Endometrium (tissue), 2 donors: ENCODE measurements around the gene FAM163B.

Source experiments
- FAIRE-seq: peaks from 2 replicates; lab custom pipeline; 2012; peaks lifted over from hg19 to GRCh38; lab: Jason Lieb, UNC
- donor health status: control.
- donor health status: control.

Gene FAM163B

GRCh38 chr9:133543772-133544467 lies 65.3 kb downstream of the FAM163B start:
- no peak for FAIRE-seq

GRCh38 chr9:133542002-133542401 lies 67.2 kb downstream of the FAM163B start:
- no peak for FAIRE-seq

DNA sequence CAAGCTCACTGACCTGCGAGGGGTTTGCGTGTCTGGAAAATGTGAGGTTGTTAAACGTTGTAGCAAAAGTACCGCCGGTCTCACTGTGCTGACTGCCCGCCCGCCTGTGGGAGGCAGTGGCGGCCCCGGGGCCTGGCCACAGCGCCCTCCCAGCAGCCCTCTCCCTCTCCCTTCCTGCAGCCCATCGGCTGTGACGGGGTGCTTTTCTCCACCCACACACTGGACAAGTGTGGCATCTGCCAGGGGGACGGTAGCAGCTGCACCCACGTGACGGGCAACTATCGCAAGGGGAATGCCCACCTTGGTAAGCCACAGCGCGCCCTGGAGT lies 68.5 kb downstream of the FAM163B start:
- no peak for FAIRE-seq

DNA sequence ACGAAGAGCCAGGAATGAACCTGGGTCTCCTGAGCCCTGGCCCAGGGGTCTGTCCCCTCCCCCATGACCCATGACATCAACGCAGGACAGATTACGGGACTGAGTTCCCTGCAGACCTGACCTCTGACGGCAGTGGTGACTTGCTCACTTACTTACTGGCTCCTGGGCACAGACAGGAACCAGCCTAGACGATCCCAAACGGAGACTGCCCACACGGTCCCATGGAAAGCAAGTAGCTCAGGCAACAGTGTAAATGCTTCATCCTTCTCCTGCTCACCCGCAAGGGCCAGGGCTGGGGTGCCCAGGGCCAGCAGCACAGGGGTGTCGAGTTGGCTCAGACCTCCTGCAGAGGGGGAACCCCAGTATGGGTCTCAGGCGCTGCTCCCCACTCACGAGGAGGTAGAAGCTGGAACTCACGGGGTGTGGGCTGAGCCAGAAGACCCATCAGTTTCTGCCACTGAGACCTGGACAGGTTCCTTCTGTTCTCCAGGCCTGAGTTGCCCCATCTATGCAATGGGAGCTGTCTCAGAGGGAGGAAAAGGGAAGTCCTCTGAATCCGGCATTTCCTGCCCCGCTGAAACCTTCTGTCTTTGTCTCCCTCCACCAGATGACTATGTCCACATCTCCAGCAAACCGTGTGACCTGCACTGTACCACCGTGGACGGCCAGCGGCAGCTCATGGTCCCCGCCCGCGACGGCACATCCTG lies 69.0 kb downstream of the FAM163B start:
- no peak for FAIRE-seq

DNA sequence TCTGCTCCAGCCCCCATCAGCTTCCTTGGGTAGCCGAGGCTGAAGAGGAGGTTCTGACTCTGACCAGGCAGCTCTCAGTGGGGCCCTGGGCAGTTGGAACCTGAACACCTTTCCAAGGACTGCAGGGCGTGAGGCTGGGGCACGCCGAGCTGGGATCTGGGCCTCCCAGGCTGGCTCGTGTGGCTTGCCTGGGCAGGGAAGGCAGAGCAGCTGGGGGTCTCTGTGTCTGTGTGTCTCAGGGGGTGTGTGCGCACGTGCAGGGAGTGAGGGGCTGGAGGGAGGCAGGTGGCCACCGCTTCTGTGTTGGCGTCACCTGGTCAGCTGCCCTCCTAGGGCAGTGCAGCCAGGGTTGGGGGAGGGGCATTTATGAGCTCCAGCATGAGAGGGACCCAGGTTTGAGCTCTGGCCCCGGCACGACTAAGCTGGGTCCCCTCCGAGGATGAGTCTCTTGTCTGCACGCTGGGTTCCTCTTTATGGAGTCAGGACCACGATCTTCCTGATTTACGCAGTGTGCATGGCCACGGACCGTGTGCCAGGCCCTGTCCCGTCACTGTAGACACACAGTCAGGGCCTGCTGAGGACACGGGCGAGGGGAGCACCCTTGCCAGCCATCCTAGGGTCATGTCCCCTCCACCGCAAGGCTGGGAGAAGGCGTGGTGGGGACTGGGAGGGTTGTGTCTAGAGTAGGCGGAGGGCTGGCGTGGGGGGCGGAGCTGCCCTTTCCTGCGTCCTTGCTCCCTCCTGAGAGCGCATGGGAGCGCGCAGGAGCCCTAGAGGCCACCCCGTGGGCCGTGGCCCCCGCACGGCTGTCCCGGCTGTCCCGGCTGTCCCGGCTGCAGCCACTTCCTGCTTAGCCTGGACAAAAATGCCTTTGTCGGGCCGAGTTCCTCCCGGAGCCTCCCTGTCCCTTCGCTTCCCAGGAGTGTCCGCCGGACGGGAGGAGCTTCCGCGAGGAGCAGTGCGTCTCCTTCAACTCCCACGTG lies 70.0 kb downstream of the FAM163B start:
- no peak for FAIRE-seq

- FAIRE-seq, result no peak
These were observed 71.0 kb downstream of the FAM163B start for GRCh38 chr9:133538176-133538575.

DNA sequence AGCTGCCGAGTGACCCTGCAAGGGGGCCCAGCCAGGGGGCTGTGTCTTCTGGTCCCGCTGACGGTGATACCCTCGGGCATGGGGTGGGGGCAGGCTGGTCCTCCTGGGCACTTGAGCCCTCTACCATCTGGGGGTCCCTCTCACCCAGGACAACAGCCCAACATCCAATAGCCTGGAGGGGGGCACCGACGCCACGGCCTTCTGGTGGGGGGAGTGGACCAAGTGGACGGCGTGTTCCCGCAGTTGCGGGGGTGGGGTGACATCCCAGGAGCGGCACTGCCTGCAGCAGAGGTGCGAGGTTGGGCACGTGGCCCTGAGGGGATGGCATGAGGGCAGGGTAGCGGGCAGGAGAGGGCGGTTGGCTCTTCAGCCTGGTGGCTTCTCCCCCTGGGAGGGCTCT lies 71.9 kb downstream of the FAM163B start:
- no peak for FAIRE-seq

- FAIRE-seq, result no peak
These were observed 72.7 kb downstream of the FAM163B start for GRCh38 chr9:133536536-133536935.

DNA sequence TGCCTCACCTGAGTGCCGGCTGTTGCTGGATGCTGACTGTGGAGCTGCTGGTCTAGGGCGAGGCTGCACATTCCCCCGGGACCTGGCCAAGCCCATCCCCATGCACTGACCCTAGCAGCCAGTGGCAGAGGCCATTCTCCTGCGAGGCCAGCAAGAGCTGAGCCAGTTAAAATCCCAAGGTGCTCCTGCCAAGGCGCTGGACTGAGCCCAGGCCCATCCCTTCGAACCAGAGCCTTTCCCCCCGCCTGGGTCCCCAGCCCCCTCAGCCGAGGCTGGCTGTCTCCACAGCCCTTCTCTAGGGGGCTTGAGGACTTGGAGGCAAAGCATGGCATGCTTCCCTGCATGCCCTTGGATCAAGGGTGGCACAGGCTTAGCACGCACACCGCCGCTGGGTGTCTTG lies 73.1 kb downstream of the FAM163B start:
- FAIRE-seq, result no peak

DNA sequence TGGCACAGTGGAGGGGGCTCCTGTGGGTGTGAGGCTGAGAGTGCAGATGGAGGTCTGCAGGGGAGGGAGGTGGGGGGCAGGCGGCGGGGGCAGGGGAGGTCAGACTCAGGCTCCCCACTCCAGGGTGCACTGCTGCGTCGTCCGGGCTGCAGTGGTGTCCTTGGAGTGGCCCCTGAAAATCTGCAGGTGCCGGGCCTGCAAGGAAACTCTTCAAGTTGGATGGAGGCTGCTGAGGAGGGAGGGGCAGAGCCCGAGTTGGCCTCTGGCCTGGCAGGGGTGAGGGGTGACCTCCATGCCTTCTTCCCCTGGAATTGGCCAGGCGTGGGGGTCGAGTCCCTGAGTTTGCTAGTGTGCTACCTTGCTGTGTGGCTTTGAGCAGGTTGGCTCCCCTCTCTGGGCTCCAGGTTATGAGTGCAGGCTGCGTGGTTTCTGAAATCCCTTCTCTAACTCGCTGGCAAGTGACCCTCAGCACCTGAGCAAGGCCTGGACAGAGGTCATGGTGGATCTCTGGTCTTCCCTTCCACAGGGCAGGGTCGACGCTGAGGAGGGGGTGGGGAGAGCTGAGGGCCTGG lies 73.8 kb downstream of the FAM163B start:
- no peak for FAIRE-seq

GRCh38 chr9:133534346-133535291 lies 74.6 kb downstream of the FAM163B start, which contains the start of gene ADAMTSL2:
TSS of gene ADAMTSL2 (plus strand) at chr9:133534704. CDS start at chr9:133536713, 2,009 bp downstream.
- no peak for FAIRE-seq

GRCh38 chr9:133533857-133534256 lies 75.3 kb downstream of the FAM163B start:
- FAIRE-seq, result no peak

DNA sequence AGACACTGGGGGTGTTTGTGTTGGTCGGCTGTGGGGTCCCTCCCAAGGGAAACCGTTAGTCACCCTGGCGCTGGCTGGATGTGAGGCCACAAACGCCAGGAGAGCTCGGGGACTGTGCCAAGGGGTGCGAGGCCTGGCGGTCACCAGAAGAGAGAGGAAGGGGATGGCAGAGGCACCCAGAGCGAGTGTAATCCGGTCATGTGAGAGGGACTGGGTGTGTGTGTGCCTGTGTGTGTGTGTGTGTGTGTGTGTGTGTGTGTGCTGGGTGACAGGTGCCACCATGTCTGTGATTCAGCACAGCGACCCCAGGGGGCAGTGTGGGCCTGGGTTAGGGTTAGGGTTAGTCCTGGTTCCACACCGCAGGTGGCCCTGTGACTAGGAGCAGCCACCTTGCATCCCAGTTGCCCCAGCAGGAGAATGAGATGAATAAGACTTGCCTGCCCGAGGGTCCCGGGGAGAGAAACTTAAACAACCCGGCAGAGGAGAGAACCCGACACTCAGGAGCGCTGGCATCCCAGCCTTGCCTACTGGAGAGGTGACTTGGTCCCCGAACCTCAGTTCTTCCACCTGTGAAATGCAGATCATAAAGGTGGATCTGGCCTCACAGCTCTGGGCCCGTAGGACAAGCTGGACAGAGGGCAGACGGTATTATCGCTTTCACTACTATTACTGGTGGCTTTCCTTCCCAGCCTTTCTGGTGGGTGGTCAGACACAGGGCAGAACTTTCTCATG lies 76.1 kb downstream of the FAM163B start:
- FAIRE-seq, result no peak

GRCh38 chr9:133531293-133531692 lies 77.9 kb downstream of the FAM163B start:
- no peak for FAIRE-seq

DNA sequence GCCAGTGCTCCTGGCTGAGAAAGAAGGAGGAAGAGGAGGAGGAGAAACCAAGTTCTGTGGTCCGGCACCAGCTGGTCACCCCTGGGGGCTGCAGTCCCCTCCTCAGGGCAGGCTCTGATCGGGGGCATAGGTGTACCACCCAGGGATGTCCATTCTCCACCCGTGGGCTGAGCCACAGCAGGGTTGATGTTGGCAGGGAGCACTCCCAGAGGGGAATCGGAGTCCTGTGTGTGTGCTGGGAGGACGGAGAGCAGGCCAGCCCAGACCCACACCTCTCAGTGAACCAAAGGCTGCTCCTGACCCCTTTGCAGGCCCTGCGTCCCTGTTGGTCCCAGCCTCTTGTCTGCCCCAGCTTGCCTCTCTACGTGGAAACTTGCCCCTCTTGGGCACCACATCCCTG lies 79.3 kb downstream of the FAM163B start:
- no peak for FAIRE-seq

DNA sequence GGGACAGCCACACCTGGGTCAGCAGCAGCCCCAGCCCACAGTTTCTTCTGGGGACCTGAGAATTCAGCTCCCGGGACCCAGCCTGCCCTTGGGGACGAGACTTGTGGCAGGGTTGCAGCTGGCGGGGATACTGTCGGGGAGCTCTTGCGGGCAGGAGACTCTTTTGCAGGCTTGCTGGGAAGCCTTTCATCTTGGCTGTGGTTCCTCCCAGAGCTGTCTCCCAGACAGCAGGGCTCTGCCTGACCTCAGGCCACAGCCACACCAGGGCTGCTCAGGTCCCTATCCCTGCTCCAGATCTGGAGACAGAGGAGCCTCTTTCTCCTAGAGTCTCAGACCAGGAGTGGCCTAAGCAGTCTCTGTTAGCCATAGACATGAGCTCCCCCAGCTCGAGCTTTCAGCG lies 79.7 kb downstream of the FAM163B start:
- FAIRE-seq, result no peak

DNA sequence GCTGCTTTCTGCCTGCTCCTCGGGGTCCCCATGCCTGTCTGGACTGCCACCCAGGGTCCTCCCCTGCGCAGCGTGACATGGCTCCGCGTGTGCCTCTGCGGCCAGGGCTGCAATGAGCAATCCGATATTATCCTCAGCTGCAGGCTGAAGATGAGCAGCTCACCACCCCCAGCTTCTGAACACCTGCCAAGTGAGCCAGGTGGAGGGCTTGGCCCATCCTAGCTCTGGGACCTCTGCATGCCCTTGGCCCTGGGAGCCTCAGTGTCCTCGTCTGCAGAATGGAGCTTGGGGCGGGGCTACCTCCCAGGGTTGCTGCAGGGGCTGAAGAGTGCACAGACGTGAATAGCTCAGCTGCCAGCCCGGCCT lies 80.3 kb downstream of the FAM163B start:
- FAIRE-seq, result no peak

DNA sequence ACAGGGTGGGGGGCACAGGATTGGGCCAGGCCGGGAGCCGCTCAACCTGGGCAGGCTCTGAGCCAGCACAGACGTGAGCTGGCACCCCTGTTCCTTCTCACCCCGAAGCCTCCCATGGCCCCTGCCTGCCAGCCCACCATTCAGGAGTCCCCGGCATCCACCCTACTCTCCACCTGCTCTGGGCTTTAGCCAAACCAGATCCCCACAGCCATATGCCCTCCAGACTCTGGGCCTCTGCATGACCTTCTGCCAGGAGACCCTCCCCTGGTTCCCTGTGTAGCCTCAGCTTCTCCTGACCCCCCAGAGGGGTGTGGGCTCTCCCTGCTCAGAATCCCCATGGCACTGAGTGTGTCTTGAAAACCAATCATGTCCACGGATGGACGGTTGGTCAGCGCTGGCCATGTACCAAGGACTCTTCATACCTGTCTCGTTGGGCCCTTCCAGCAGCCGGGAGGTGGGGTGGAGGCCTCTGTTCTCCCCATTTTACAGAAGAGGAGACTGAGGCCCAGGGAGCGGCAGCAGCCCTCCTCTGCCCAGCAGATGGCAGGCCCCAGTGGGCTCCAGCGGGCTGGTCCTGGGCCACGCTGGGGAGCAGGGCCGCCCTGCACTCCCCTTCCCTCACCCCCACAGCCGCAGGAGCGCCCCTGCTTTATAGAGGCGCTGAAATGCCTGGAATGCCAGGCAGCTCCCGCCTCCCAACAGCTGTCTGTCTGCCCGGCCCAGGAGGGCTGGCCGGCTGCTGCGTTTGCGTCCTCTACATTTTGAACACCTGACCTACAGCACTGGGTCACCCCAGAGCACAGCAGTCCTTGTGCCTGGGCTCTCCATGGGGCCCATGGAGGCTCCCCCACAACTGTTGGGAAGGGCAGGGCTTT lies 81.0 kb downstream of the FAM163B start:
- FAIRE-seq, result no peak

DNA sequence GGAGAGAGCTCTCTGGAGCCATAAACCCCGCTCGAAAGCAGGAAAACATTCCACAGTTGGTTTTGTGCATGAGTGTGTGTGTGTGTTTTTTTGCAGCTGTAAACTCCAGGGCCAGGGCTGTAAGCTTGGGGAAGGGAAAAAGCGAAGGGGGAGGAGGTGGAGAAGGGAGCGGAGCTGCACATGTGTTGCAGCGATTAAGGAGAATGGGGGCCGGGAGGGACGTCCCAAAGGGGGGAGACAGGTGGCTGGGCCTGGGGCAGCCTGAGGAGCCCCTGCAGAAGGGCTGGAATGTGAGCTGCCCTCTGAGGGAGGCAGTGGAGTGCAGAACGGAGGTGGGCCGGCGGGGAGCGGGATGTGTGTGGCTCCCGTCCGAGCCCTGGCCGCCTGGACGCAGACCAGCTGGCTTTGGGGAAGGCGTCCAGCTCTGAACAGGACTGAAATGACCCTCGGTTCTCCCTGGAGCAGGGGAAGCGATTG lies 81.7 kb downstream of the FAM163B start:
- FAIRE-seq, result no peak
